Coronary artery (tissue), 2 donors: ENCODE data around the gene TPR.

Source experiments
- DNase-seq: peaks from one replicate; pipeline ENCODE4 v3.0.0-alpha.2; 2017; ENCODE audit warnings: low spot score
- H3K27ac ChIP-seq, 2 donors: fragments of 200-600 bp; sonication (generic); one replicate each; pipeline ENCODE4 v1.5.1; 2016 to 2019
- H3K4me3 ChIP-seq: fragments of 200-600 bp; sonication (generic); 2 replicates; pipeline ENCODE4 v1.5.1; 2016; ENCODE audit warnings: mild to moderate bottlenecking, moderate library complexity
- TF ChIP-seq, protein P1 (sequence below): fragments of 200-600 bp; sonication (generic); IDR thresholded peaks from one replicate; pipeline ENCODE4 v1.5.1; 2019; ENCODE audit warnings: antibody characterized with exemption

The TPR gene

DNA sequence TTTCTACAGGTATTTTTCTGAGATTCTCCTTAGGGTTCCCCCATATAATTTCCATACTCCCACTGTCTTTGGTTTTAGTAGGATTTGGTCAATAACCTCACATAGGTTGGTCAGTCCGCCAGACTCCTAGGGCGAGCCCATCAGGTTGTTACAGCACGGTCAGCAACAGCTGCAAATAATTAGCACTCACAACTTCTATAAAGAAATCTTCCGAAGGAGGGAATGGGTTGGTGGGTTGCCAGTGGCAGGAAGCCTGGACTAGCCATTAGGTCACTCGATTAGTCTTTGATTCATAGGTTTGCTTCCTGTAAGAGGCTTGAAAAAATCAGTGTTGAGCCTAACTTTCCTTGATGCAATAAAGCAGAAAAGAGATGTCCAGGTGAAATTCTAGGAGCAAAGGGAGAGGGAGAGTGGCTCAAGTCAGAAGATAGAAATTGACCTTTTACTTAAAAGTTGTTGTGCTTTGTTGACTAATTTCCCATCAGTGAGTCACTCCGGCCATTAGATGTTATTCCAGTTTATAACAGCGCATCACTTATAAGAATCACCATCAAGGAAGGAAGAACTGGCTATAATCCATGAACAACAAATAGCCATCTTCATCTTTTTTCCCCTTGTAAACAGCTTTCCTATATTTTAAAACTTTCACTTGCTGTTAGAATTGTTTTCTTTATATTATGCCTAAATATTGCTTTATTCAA is 88.3 kb downstream of the TPR start:
- no peak for DNase-seq
- Histone ChIP-seq H3K4me3 (no peak overlapping the region), H3K27ac (no peak overlapping the region)
- TF ChIP-seq, protein P1, sequence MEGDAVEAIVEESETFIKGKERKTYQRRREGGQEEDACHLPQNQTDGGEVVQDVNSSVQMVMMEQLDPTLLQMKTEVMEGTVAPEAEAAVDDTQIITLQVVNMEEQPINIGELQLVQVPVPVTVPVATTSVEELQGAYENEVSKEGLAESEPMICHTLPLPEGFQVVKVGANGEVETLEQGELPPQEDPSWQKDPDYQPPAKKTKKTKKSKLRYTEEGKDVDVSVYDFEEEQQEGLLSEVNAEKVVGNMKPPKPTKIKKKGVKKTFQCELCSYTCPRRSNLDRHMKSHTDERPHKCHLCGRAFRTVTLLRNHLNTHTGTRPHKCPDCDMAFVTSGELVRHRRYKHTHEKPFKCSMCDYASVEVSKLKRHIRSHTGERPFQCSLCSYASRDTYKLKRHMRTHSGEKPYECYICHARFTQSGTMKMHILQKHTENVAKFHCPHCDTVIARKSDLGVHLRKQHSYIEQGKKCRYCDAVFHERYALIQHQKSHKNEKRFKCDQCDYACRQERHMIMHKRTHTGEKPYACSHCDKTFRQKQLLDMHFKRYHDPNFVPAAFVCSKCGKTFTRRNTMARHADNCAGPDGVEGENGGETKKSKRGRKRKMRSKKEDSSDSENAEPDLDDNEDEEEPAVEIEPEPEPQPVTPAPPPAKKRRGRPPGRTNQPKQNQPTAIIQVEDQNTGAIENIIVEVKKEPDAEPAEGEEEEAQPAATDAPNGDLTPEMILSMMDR = no peak

DNA sequence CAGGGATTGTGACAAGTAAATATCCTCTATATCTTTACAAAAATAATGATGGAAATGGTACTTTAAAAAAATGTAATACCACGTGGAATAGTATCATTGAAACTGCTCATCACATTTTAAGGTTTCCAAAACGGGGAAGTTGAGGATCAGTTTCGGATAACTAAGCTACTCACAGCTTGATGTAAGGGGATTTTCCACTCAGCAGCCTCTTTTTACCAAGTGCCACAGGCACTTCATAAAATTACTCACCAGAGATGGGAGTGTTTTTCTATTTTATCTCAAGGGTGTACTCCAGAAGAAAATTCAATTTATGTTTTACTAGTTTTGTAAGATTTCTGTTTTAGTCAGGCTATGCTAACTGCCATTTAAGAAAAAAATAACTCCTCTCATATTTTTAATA is 91.7 kb downstream of the TPR start:
- TF ChIP-seq, protein P1 = no peak

DNA sequence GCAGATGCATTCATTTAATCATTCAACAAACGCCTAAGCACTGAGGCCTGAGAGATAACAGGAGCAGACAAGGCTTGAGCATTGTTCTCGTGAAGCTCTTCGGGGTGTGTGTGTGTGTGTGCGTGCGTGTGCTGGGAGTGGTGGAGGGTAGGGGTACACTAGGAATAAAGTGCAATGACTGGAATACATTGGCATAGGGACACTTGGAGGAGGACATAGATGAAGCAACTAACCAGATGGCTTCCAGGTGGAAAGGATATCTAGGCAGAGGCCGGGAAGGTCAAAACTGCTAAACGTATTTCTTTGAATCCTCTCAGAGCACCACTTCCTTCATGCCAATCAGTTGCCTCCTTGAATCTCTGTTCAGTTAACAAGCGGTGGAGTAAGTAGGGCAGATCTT is 92.6 kb downstream of the TPR start:
- TF ChIP-seq, protein P1 = no peak
- no peak for DNase-seq
- Histone ChIP-seq H3K4me3 (no peak overlapping the region), H3K27ac (no peak overlapping the region)

More for the DNA sequence above, 91.7 kb downstream of the TPR start:
- Histone ChIP-seq H3K27ac (no peak overlapping the region), H3K4me3 (no peak overlapping the region)
- DNase-seq = no peak

DNA sequence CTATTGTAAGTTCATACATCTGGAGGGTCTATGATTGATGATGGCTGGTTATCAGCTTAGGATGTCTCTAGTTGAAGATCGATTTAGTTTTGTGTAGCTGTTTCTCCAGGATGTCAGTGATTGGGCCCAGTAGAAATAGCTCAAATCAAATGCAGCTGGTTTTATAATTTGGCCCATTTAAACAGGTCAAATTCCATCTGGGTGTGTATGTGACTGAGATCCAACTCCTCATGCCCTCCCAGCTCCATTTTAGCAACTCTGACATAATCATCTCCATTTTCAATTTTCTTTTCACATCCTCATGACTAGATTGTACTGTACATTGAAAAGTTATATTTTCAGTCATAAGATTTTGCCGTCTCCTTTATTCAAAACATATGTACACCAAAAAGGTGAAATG is 99.2 kb downstream of the TPR start:
- Histone ChIP-seq H3K27ac (no peak overlapping the region), H3K4me3 (no peak overlapping the region)
- TF ChIP-seq, protein P1 = no peak
- no peak for DNase-seq

DNA sequence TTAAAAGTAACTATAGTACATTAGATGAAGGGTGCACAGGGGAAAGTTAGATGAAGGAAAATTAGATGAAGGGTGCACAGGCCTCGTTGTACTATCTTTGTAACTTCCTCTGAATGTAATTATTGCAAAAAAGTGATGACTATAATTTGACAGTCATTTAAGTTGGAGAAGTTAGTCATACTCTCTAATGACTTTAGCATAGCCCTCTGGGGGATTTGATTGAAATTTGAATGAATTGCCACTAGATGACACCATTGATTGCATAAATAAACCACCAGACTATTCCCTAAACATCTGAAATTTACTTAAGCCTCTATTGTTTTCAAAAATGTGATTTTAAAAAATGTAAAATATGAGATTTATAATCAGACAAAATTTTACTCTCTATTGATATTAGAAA is 102.6 kb downstream of the TPR start:
- TF ChIP-seq, protein P1 = no peak
- H3K27ac ChIP-seq = no peak overlapping the region
- no peak for DNase-seq
- no peak overlapping the region for H3K4me3 ChIP-seq

DNA sequence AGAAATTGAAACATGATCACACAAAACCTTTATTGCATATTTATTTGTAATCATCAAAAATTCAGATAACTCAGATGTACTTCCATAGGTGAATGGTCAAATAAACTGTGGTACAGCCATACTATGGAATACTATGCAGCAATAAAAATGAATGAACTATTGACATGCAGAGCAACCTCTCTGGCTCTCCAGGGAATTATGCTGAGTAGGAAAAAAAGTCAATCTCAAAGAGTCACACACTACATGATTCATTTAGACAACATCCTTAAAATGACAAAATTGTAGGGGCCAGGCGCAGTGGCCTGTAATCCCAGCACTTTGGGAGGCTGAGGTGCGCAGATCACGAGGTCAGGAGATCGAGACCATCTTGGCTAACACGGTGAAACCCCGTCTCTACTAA is 104.0 kb downstream of the TPR start:
- DNase-seq = no peak
- TF ChIP-seq, protein P1 = no peak
- Histone ChIP-seq H3K4me3 (no peak overlapping the region), H3K27ac (no peak overlapping the region)
